ENCODE data around the gene ALS2.

DNA sequence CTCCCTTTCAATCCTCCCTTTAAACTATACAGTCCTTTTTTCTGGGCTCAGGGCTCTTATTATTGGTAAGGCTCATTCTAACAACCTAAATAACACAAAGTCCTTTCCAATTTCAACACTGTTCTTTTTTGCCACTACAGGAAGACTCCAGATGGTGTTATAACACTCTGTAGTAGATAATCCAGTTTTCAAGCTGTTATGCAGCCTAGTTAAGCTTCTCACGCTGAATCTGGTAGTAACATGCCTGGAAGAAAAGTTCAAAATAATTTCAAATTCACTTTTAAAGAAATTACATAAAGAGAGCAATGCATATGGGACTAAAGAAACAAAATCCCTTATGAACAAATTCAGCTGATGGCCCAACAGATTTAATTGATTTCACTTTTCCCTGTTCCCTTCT lies 79.1 kb downstream of the ALS2 start:
- TF ChIP-seq POLR2A (IDR thresholded peaks at IDR 0.05) = no peak
- TF ChIP-seq CTCF (IDR thresholded peaks at IDR 0.05) = no peak

Measured in testis (tissue), 2 donors.